Fibroblast of villous mesenchyme (primary cell): Measurements from ENCODE around the gene STARD10. TPM values are rescaled to one million over a fixed set of nuclear protein-coding genes. Genes with fewer than 3 reads are reported as not detected.
A peak's percentile ranks its signal among the peaks of the same experiment; 100 is the strongest.

Source experiments
- DNase-seq: peaks from one replicate; pipeline ENCODE4 v3.0.0-alpha.2; 2010; ENCODE audit warnings: low read depth
- H3K4me3 ChIP-seq: 2 replicates; pipeline ENCODE4 v1.5.1; 2011; ENCODE audit warnings: low read depth, mild to moderate bottlenecking, low read length
- total RNA-seq: library from RNA; depleted of rRNA; stranded (reverse); fragments of >200 nt; gene quantifications from 2 replicates; pipeline ENCODE4 v1.2.3, GENCODE V29; 2012
- TF ChIP-seq, protein P1 (sequence below): IDR thresholded peaks from 2 replicates; pipeline ENCODE4 v1.5.1; 2012; ENCODE audit warnings: low read depth, mild to moderate bottlenecking, low read length; ENCODE audit not compliant: insufficient read depth

Gene STARD10
- total RNA-seq, 1 donor = 34.5 TPM

DNA sequence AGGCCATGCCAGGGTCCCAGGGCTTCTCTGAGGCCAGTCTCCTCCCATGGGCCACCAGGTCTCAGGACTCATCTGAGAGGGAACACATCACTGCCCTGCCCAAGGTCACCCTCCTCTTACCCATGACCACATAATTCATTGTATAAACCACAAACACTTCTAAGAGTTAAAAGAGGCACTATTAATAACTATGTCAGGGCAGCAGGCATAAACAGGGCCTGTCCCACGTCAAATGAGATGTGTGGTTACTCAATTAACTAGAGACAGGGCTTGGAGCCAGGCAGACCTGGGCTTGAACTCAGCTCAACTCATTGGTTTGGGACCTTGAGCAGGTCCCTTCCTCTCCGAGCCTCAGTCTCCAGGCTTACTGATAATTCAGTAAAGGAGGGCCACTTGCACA lies 74.7 kb downstream of the STARD10 start:
- H3K4me3 ChIP-seq = peak overlapping the region; percentile 19
- TF ChIP-seq, protein P1, sequence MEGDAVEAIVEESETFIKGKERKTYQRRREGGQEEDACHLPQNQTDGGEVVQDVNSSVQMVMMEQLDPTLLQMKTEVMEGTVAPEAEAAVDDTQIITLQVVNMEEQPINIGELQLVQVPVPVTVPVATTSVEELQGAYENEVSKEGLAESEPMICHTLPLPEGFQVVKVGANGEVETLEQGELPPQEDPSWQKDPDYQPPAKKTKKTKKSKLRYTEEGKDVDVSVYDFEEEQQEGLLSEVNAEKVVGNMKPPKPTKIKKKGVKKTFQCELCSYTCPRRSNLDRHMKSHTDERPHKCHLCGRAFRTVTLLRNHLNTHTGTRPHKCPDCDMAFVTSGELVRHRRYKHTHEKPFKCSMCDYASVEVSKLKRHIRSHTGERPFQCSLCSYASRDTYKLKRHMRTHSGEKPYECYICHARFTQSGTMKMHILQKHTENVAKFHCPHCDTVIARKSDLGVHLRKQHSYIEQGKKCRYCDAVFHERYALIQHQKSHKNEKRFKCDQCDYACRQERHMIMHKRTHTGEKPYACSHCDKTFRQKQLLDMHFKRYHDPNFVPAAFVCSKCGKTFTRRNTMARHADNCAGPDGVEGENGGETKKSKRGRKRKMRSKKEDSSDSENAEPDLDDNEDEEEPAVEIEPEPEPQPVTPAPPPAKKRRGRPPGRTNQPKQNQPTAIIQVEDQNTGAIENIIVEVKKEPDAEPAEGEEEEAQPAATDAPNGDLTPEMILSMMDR = no peak
- DNase-seq = peak; percentile 82

DNA sequence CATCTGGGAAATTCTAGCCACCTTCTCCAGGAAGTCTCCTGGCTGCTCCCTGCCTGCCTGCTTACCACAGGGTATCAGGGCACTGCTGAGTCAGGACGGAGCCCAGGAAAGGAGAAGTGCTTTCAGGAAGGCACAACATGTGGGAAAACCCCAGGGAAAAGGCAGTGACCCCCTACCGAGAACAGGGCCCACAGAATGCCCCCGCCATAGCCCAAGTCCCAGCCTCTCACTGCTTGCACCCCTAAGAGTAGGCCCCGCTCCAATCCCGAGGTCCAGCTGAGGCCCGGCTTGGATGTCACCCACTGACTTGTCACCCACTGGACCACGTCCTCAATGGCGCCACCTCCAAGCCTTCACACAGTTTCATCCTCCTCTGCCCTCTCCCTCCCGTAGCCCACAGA lies 75.7 kb downstream of the STARD10 start:
- DNase-seq = no peak
- H3K4me3 ChIP-seq = no peak overlapping the region
- TF ChIP-seq, protein P1 = no peak

DNA sequence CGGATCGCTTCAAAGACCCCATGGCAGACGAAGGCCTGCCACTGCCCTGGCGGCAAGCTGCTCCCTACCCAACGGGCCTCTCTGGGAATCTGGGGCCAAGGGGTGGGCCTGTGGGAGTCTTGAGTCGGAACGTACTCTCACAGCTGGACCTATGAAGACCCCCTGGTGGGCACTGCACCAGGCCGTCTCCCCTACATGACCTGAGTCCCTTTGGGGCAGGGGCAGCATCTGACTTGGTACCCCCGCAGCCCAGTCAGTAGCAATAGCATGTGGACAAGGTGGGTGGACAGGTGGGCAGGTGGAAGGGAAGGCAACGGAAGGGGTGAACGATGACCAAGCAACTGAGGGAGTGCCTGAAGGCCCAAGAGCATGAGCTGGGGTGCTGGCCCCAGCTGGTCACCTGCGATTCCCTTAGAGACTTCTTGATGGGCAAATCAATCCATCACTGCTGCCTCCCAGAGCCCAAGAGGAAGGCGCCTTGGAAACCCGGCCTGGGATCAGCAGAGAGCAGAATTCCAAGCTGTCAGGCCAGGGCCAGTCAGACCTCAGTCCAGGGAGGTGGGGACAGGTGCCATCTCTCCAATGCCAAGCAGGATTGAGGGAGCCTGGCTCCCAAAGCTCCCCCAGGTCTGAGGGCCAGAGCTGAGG lies 76.9 kb downstream of the STARD10 start:
- DNase-seq = no peak
- H3K4me3 ChIP-seq = no peak overlapping the region
- TF ChIP-seq, protein P1 = no peak

DNA sequence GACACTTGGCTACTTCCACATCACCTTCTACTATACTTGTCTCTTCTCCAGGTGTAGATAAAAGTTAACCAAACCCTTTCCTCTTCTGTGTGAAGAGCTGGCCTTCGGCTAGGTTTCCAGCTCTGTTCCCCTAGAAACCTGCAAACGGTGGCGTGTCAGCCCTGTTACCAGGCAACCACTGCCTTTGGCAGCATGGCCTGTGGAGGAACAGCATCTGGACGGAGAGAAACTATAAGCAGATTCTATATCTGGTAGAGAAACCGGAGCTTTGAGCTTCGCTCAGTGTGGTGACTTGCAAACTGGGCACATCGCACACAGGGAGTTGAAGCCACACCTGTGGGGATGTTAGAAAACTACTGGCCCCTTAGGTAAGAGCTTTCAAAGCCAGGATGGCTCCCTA lies 77.6 kb downstream of the STARD10 start:
- no peak overlapping the region for H3K4me3 ChIP-seq
- TF ChIP-seq, protein P1 = no peak
- DNase-seq = no peak

DNA sequence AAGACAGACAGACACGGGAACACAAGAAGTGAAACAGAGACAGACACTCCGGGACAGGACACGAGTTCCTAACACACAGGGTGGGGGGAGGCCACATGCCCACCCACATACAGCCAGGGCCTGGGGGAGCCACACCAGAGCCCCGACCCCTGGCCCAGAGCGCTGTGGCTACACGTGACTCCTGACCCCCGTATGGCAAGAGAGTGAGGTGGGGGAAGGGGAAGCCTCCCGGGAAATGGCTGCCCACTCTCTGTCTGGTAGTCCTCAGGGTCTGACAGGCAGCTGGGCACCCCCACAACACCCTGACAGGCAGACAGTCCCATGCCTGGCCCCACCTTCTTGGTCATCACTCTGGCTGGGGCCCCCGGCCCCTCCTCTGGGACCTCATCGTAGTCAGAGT lies 81.0 kb downstream of the STARD10 start:
- H3K4me3 ChIP-seq = peak overlapping the region; percentile 10
- no peak for DNase-seq
- TF ChIP-seq, protein P1 = no peak

DNA sequence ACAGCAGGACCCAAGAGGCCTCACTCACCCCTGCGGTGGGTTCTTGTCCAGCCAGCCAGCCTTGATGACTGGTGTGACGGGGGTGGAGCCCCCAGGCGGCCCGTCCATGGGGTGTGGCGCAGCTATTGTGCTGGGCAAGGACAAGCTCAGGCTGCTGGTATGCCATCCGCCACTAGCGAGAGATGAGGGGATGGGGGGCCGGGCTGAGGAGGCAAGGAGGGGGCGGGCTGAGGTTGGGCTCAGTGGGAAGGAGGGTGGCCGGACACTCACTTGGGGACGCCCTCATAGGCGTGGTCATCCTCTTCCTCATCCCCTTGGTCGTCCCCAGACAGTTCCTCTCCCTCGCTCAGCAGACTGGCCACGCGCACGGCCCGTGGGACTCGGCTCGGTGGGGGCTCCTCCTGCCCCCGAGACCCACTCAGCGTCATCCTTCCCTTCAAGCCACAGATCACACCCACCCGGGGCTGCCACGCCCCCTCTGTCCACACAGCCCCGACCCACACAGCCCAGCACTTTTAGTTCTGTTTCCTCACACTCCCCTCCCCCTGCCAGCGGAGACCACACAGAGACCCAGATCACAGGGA lies 81.6 kb downstream of the STARD10 start:
- DNase-seq = peak; percentile 51
- TF ChIP-seq, protein P1 = no peak
- peak overlapping the region; percentile 10 for H3K4me3 ChIP-seq

DNA sequence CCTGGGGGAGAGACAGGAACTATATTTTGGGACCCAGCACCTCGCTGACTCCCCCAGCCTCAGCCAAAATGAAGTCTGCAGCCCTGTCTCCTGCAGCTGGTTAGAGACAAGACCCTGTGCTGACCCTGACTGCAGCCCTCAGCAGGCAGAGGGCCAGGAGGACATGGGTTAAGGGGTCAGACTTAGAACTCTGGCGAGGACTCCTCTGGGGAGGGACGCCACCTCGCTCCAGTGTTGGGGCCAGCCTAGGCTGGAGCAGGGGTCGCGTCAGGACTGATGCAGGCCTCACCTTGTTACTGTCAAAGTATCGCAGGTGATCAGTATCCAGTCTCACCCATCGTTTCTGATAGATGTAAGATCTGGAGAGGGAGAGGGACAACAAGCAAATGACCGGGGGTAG lies 82.7 kb downstream of the STARD10 start:
- TF ChIP-seq, protein P1 = no peak
- no peak overlapping the region for H3K4me3 ChIP-seq
- DNase-seq = no peak
